ENCODE results near the gene RAD51C. TPM values are rescaled to one million over a fixed set of nuclear protein-coding genes. Genes with fewer than 3 reads are reported as not detected.

The RAD51C gene
- polyA plus RNA-seq, 1 of the 3 experiments (the other 2 are of a cell fraction), result 36.1 TPM

DNA sequence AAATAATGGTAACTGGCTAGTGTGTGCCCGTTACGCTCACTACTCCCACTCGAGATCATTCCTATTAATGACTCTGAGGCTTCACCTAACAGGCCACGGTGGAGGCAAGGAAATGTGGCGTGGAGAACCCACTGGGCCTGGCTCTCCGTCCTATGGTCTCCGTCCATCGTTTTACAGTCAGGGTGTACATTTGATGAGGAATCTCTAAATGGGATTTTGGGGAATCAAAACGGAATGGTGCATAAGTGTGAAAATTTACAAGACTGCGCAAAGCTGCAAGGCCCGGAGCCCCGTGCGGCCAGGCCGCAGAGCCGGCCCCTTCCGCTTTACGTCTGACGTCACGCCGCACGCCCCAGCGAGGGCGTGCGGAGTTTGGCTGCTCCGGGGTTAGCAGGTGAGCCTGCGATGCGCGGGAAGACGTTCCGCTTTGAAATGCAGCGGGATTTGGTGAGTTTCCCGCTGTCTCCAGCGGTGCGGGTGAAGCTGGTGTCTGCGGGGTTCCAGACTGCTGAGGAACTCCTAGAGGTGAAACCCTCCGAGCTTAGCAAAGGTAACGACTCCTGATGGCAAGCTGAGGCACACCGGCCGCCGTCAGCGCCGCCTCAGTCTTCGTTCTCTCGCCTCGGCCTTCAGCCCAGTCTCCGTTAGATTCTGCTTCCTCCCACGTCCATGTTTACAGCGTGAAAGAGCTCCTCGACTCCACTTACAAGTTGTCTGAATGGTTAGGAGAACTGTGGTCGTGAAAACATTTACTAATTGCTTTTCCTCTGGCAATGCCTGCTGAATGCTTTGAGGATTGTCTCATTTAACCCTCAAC is at the start of gene RAD51C (continued):
- TF ChIP-seq, protein P1, sequence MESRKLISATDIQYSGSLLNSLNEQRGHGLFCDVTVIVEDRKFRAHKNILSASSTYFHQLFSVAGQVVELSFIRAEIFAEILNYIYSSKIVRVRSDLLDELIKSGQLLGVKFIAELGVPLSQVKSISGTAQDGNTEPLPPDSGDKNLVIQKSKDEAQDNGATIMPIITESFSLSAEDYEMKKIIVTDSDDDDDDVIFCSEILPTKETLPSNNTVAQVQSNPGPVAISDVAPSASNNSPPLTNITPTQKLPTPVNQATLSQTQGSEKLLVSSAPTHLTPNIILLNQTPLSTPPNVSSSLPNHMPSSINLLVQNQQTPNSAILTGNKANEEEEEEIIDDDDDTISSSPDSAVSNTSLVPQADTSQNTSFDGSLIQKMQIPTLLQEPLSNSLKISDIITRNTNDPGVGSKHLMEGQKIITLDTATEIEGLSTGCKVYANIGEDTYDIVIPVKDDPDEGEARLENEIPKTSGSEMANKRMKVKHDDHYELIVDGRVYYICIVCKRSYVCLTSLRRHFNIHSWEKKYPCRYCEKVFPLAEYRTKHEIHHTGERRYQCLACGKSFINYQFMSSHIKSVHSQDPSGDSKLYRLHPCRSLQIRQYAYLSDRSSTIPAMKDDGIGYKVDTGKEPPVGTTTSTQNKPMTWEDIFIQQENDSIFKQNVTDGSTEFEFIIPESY (IDR thresholded peaks at IDR 0.05; ENCODE audit: borderline replicate concordance, low read depth), result 0 out of 2 replicates have a peak, but pooled peaks have one; percentile 47
- TF ChIP-seq FOSL2 (IDR thresholded peaks at IDR 0.05; ENCODE audit: borderline replicate concordance, low read depth) (no peak), YY1 (IDR thresholded peaks at IDR 0.05; ENCODE audit: low read depth) (no peak; the same call in none of the 2 replicates), RCOR1 (IDR thresholded peaks at IDR 0.05; ENCODE audit: low read length) (no peak)
- TF ChIP-seq, protein P2, sequence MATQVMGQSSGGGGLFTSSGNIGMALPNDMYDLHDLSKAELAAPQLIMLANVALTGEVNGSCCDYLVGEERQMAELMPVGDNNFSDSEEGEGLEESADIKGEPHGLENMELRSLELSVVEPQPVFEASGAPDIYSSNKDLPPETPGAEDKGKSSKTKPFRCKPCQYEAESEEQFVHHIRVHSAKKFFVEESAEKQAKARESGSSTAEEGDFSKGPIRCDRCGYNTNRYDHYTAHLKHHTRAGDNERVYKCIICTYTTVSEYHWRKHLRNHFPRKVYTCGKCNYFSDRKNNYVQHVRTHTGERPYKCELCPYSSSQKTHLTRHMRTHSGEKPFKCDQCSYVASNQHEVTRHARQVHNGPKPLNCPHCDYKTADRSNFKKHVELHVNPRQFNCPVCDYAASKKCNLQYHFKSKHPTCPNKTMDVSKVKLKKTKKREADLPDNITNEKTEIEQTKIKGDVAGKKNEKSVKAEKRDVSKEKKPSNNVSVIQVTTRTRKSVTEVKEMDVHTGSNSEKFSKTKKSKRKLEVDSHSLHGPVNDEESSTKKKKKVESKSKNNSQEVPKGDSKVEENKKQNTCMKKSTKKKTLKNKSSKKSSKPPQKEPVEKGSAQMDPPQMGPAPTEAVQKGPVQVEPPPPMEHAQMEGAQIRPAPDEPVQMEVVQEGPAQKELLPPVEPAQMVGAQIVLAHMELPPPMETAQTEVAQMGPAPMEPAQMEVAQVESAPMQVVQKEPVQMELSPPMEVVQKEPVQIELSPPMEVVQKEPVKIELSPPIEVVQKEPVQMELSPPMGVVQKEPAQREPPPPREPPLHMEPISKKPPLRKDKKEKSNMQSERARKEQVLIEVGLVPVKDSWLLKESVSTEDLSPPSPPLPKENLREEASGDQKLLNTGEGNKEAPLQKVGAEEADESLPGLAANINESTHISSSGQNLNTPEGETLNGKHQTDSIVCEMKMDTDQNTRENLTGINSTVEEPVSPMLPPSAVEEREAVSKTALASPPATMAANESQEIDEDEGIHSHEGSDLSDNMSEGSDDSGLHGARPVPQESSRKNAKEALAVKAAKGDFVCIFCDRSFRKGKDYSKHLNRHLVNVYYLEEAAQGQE (IDR thresholded peaks at IDR 0.05; ENCODE audit: low read depth, low read length), result peak; percentile 13; the same call in 1 of the 2 replicates

DNA sequence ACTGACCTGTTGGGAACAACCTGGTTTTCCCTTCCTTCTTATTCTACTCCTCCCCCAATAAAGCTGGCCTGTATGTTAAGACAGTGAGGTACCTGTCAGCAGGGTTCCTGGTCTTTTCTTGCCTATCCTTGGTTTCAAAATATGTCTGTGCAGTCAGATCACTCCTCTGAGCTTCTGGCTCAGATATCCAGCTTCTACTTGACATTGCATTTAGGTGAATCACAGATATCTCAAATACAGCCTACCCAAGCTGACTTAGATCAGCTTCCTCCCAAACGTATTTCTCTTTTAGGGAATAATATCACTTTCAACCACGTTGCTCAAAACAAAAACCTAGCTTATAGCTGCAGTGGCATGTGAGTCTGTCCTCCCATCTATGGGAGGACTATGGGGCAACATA is 49.3 kb upstream of the RAD51C start:
- H3K4me2 ChIP-seq, result peak overlapping the region; percentile 26; the same call in 1 of the 2 replicates
- no peak for DNase-seq
- TF ChIP-seq, protein P3, sequence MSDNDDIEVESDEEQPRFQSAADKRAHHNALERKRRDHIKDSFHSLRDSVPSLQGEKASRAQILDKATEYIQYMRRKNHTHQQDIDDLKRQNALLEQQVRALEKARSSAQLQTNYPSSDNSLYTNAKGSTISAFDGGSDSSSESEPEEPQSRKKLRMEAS (IDR thresholded peaks at IDR 0.05; ENCODE audit: low read depth), result 0 out of 2 replicates have a peak, but pooled peaks have one; percentile 23
- no peak for TF ChIP-seq CHD2 (IDR thresholded peaks at IDR 0.05; ENCODE audit: low read length, partially characterized antibody)
- TF ChIP-seq RCOR1 (IDR thresholded peaks at IDR 0.05; ENCODE audit: low read length), result no peak
- TF ChIP-seq MEF2A (IDR thresholded peaks at IDR 0.05; ENCODE audit: borderline replicate concordance, low read depth), result no peak
- TF ChIP-seq JUND (IDR thresholded peaks at IDR 0.05), result peak; percentile 59; the same call in 1 of the 2 replicates
- 0 out of 2 replicates have a peak, but pooled peaks have one; percentile 11 for TF ChIP-seq TEAD4 (IDR thresholded peaks at IDR 0.05; ENCODE audit: borderline replicate concordance, insufficient read depth)
- TF ChIP-seq PBX3 (IDR thresholded peaks at IDR 0.05), result peak; percentile 17; the same call in 1 of the 2 replicates
- TF ChIP-seq, protein P2 (IDR thresholded peaks at IDR 0.05; ENCODE audit: low read depth, low read length), result no peak
- no peak for TF ChIP-seq SIN3A (IDR thresholded peaks at IDR 0.05; ENCODE audit: borderline replicate concordance, low read depth, low read length)
- TF ChIP-seq, protein P4, sequence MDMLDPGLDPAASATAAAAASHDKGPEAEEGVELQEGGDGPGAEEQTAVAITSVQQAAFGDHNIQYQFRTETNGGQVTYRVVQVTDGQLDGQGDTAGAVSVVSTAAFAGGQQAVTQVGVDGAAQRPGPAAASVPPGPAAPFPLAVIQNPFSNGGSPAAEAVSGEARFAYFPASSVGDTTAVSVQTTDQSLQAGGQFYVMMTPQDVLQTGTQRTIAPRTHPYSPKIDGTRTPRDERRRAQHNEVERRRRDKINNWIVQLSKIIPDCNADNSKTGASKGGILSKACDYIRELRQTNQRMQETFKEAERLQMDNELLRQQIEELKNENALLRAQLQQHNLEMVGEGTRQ (IDR thresholded peaks at IDR 0.05; ENCODE audit: borderline replicate concordance, low read depth, low read length), result no peak
- TF ChIP-seq TCF12 (IDR thresholded peaks at IDR 0.05), result peak; percentile 10; the same call in 1 of the 2 replicates
- TF ChIP-seq FOSL2 (IDR thresholded peaks at IDR 0.05; ENCODE audit: borderline replicate concordance, low read depth), result peak; percentile 67; the same call in 1 of the 2 replicates
- TF ChIP-seq NRF1 (IDR thresholded peaks at IDR 0.05; ENCODE audit: low read depth, low read length), result no peak
- no peak for TF ChIP-seq POLR2AphosphoS5 (IDR thresholded peaks at IDR 0.05; ENCODE audit: low read depth, low read length)

More for the DNA sequence above, 49.3 kb upstream of the RAD51C start:
- Histone ChIP-seq H3K9me2 (no peaks in the 10 kb centered on the region), H3K4me3 (ENCODE audit: low read depth in 2 of 2, low read length in 1 of 2) (peak overlapping the region in 1 of 2 experiments; percentile 2; a peak in 1 of 4 replicates), H3K36me3 (replicated peaks in 1 of 2; ENCODE audit: control insufficient read depth in 1 of 2, insufficient read depth in 2 of 2, low read length in 1 of 2) (no peaks in the 10 kb centered on the region), H3K27ac (ENCODE audit: low read depth in 2 of 2, low read length in 1 of 2) (no peak overlapping the region), H2AFZ (ENCODE audit: low read depth) (peak overlapping the region; percentile 65; the same call in 1 of the 2 replicates), H3K79me2 (ENCODE audit: insufficient read depth) (no peaks in the 10 kb centered on the region), H3K4me1 (ENCODE audit: control insufficient read depth in 1 of 2, insufficient read depth in 2 of 2, low read depth in 1 of 2, low read length in 1 of 2) (no peaks in the 10 kb centered on the region), H3K9ac (no peak overlapping the region), H3K27me3 (ENCODE audit: insufficient read depth) (no peaks in the 10 kb centered on the region), H3F3A (replicated peaks; ENCODE audit: insufficient read depth) (no peaks in the 10 kb centered on the region), H4K20me1 (ENCODE audit: insufficient read depth) (no peaks in the 10 kb centered on the region), H3K9me3 (no peaks in the 10 kb centered on the region)
- POLR2A ChIA-PET, result interaction anchor here (1.1 to 1.6 kb wide), 2 partner anchors 12 to 16 kb away, joined by 3 to 15 read pairs; no protein-coding TSS in a partner anchor
- CTCF ChIA-PET, result interaction anchor here (1.1 to 2.0 kb wide), 2 partner anchors 11 to 68 kb away, joined by 6 to 11 read pairs; no protein-coding TSS in a partner anchor
- WGBS (ENCODE audit: low lambda C conversion rate), result 11% methylated on average over 2 of the region's 2 CpGs
